Neuronal stem cell (in vitro differentiated cells): ENCODE results near the gene ENTR1.
A peak's percentile ranks its signal among the peaks of the same experiment; 100 is the strongest.

Experiments used
- DNase-seq: peaks from one replicate; pipeline ENCODE4 v3.0.0-alpha.2; 2013; ENCODE audit warnings: low spot score
- H2AFZ ChIP-seq: one replicate; pipeline ENCODE4 v1.6.1; 2013; ENCODE audit warnings: mild to moderate bottlenecking, low read length, inconsistent platforms
- H2AK5ac ChIP-seq: 2 replicates; pipeline ENCODE4 v1.6.1; 2013; ENCODE audit warnings: low read depth, mild to moderate bottlenecking, inconsistent platforms, low read length, moderate library complexity, mixed read lengths
- H2BK120ac ChIP-seq: 2 replicates; pipeline ENCODE4 v1.6.1; 2013; ENCODE audit warnings: low read depth, mild to moderate bottlenecking, inconsistent platforms, low read length, moderate library complexity, mixed read lengths
- H2BK12ac ChIP-seq: one replicate; pipeline ENCODE4 v1.6.1; 2013; ENCODE audit warnings: low read length, inconsistent platforms
- H2BK15ac ChIP-seq: 2 replicates; pipeline ENCODE4 v1.6.1; 2013; ENCODE audit warnings: mild to moderate bottlenecking, low read length, inconsistent platforms, mixed read lengths
- H2BK5ac ChIP-seq: one replicate; pipeline ENCODE4 v1.6.1; 2013; ENCODE audit warnings: inconsistent platforms, mild to moderate bottlenecking, low read length, moderate library complexity
- H3K14ac ChIP-seq: one replicate; pipeline ENCODE4 v1.6.1; 2013; ENCODE audit warnings: low read length, inconsistent platforms
- H3K18ac ChIP-seq: 2 replicates; pipeline ENCODE4 v1.6.1; 2013; ENCODE audit warnings: low read length, inconsistent platforms
- H3K23ac ChIP-seq: 2 replicates; pipeline ENCODE4 v1.6.1; 2013; ENCODE audit warnings: low read depth, mild to moderate bottlenecking, mixed read lengths, low read length, inconsistent platforms; ENCODE audit not compliant: poor library complexity
- H3K27ac ChIP-seq: replicated peaks from 3 replicates; pipeline ENCODE4 v1.5.1; 2013; ENCODE audit warnings: low read length, inconsistent platforms
- H3K27me3 ChIP-seq, 3 experiments: 2 replicates each; pipeline ENCODE4 v1.6.1; 2013; ENCODE audit warnings: low read length in 3 of 3, mild to moderate bottlenecking in 2 of 3, inconsistent platforms in 1 of 3, low read depth in 1 of 3, mixed read lengths in 1 of 3, moderate library complexity in 1 of 3; ENCODE audit not compliant: control insufficient read depth in 3 of 3, insufficient read depth in 3 of 3
- H3K36me3 ChIP-seq, 2 donors: replicated peaks in 1 of 2; 2 replicates each; pipeline ENCODE4 v1.6.1; 2013; ENCODE audit warnings: low read length in 2 of 2; ENCODE audit not compliant: control insufficient read depth in 2 of 2, insufficient read depth in 2 of 2
- H3K4ac ChIP-seq: 2 replicates; pipeline ENCODE4 v1.6.1; 2013; ENCODE audit warnings: inconsistent platforms, mild to moderate bottlenecking, low read length, moderate library complexity
- H3K4me1 ChIP-seq, 2 donors: 1 replicate in 1 of 2; 2 replicates in 1 of 2; pipeline ENCODE4 v1.6.1; 2013; ENCODE audit warnings: low read length in 2 of 2, low read depth in 1 of 2; ENCODE audit not compliant: control insufficient read depth in 2 of 2, insufficient read depth in 1 of 2
- H3K4me2 ChIP-seq: one replicate; pipeline ENCODE4 v1.6.1; 2013; ENCODE audit warnings: mild to moderate bottlenecking, low read length, inconsistent platforms; ENCODE audit not compliant: insufficient read depth, poor library complexity, severe bottlenecking
- H3K4me3 ChIP-seq, 2 donors: 2 replicates each; pipeline ENCODE4 v1.5.1; 2013; ENCODE audit warnings: low read length in 2 of 2, mild to moderate bottlenecking in 2 of 2, inconsistent platforms in 1 of 2, moderate library complexity in 1 of 2
- H3K79me1 ChIP-seq: one replicate; pipeline ENCODE4 v1.6.1; 2013; ENCODE audit warnings: low read depth, mild to moderate bottlenecking, inconsistent platforms, low read length, moderate library complexity
- H3K9ac ChIP-seq: one replicate; pipeline ENCODE4 v1.6.1; 2013; ENCODE audit warnings: mild to moderate bottlenecking, low read depth, low read length, inconsistent platforms; ENCODE audit not compliant: poor library complexity
- H3K9me3 ChIP-seq, 2 donors: replicated peaks in 1 of 2; 2 replicates each; pipeline versions ENCODE3 to v1.6.1; 2013; ENCODE audit warnings: low read length in 2 of 2, mild to moderate bottlenecking in 2 of 2, inconsistent platforms in 1 of 2, low read depth in 1 of 2, mixed read lengths in 1 of 2, moderate library complexity in 1 of 2; ENCODE audit not compliant: control insufficient read depth in 2 of 2, insufficient read depth in 1 of 2
- H4K8ac ChIP-seq: one replicate; pipeline ENCODE4 v1.6.1; 2013; ENCODE audit warnings: low read depth, mild to moderate bottlenecking, inconsistent platforms, low read length, moderate library complexity
- H4K91ac ChIP-seq: one replicate; pipeline ENCODE4 v1.6.1; 2013; ENCODE audit warnings: low read length, low read depth, mild to moderate bottlenecking, inconsistent platforms; ENCODE audit not compliant: poor library complexity
- WGBS, 2 donors: extraction: QIAGEN DNeasy Blood & Tissue Kit; methylation state at CpG; one replicate each; pipeline ENCODE4 v1.1.7; 2013; ENCODE audit warnings: missing lambda C conversion rate in 2 of 2, mixed read lengths in 1 of 2; ENCODE audit not compliant: insufficient read length in 2 of 2, insufficient replicate concordance in 1 of 2; ENCODE audit errors: extremely low coverage in 2 of 2; 5-methylcytosine and 5-hydroxymethylcytosine counted together

ENTR1 gene

GRCh38 chr9:136395345-136396218, 14.8 kb downstream of the ENTR1 start:
- Histone ChIP-seq H3K27ac (no peak overlapping the region), H3K4me3 (no peak overlapping the region), H3K9ac (no peak overlapping the region), H2AK5ac (no peak overlapping the region), H3K4ac (no peak overlapping the region), H2BK12ac (no peak overlapping the region), H3K4me1 (peaks cover 7 to 15% of the 10 kb centered on the region in 2 donors), H3K23ac (no peak overlapping the region), H3K79me1 (peaks cover 26% of the 10 kb centered on the region), H3K27me3 (no peaks in the 10 kb centered on the region), H4K8ac (no peak overlapping the region), H3K18ac (no peak overlapping the region), H3K14ac (no peak overlapping the region), H4K91ac (no peak overlapping the region), H2BK15ac (no peak overlapping the region), H2AFZ (no peak overlapping the region), H3K36me3 (peaks cover 54 to 79% of the 10 kb centered on the region in 2 donors), H2BK5ac (no peak overlapping the region), H3K4me2 (no peak overlapping the region), H3K9me3 (no peaks in the 10 kb centered on the region), H2BK120ac (no peak overlapping the region)
- WGBS, 2 donors: no CpG with 5 or more reads among the region's 26 CpGs
- no peak for DNase-seq

GRCh38 chr9:136395020-136395340, 15.4 kb downstream of the ENTR1 start:
- no peaks in the 10 kb centered on the region for H3K27me3 ChIP-seq
- H3K27ac ChIP-seq: no peak overlapping the region
- no peak for DNase-seq
- no peak overlapping the region for H4K8ac ChIP-seq
- peak overlapping the region; percentile 37 for H3K9ac ChIP-seq
- no peak overlapping the region for H2BK12ac ChIP-seq
- H3K79me1 ChIP-seq: peaks cover 24% of the 10 kb centered on the region
- no peak overlapping the region for H2BK120ac ChIP-seq
- no peaks in the 10 kb centered on the region for H3K9me3 ChIP-seq
- H3K4me3 ChIP-seq: no peak overlapping the region
- peak overlapping the region; percentile 8 for H3K23ac ChIP-seq
- H3K4ac ChIP-seq: no peak overlapping the region
- peak overlapping the region; percentile 44 for H2BK5ac ChIP-seq
- peaks cover 55 to 83% of the 10 kb centered on the region in 2 donors for H3K36me3 ChIP-seq
- no peak overlapping the region for H3K18ac ChIP-seq
- no peak overlapping the region for H3K4me2 ChIP-seq
- no peak overlapping the region for H2AFZ ChIP-seq
- H3K4me1 ChIP-seq: peaks cover 4 to 12% of the 10 kb centered on the region in 2 donors
- no peak overlapping the region for H3K14ac ChIP-seq
- H4K91ac ChIP-seq: no peak overlapping the region
- H2AK5ac ChIP-seq: no peak overlapping the region
- H2BK15ac ChIP-seq: no peak overlapping the region
- WGBS, 2 donors: no CpG with 5 or more reads among the region's 13 CpGs

- Histone ChIP-seq H2AFZ (no peak overlapping the region), H2BK15ac (no peak overlapping the region), H2BK12ac (no peak overlapping the region), H3K79me1 (peaks cover 19% of the 10 kb centered on the region), H3K27me3 (no peaks in the 10 kb centered on the region), H3K9ac (peak overlapping the region; percentile 37), H4K91ac (no peak overlapping the region), H2AK5ac (no peak overlapping the region), H4K8ac (no peak overlapping the region), H3K9me3 (no peaks in the 10 kb centered on the region), H3K4ac (no peak overlapping the region), H3K36me3 (peaks cover 59 to 88% of the 10 kb centered on the region in 2 donors), H3K27ac (no peak overlapping the region), H3K23ac (peak overlapping the region; percentile 8), H3K4me2 (no peak overlapping the region), H2BK5ac (peak overlapping the region; percentile 44), H3K4me1 (peaks cover 3 to 10% of the 10 kb centered on the region in 2 donors), H2BK120ac (no peak overlapping the region), H3K4me3 (no peak overlapping the region), H3K18ac (no peak overlapping the region), H3K14ac (no peak overlapping the region)
- DNase-seq: no peak
- WGBS, 2 donors: no CpG with 5 or more reads among the region's 21 CpGs
Measured at GRCh38 chr9:136394312-136395019, 15.9 kb downstream of the ENTR1 start.

GRCh38 chr9:136393531-136393930, 16.9 kb downstream of the ENTR1 start:
- Histone ChIP-seq H3K27ac (no peak overlapping the region), H3K9ac (no peak overlapping the region), H3K18ac (no peak overlapping the region), H2BK12ac (no peak overlapping the region), H3K4me1 (peaks cover 0 to under 1% of the 10 kb centered on the region in 2 donors), H2BK120ac (no peak overlapping the region), H3K4me2 (no peak overlapping the region), H2BK15ac (no peak overlapping the region), H3K14ac (no peak overlapping the region), H2AK5ac (no peak overlapping the region), H3K4ac (no peak overlapping the region), H3K27me3 (no peaks in the 10 kb centered on the region), H3K79me1 (peaks cover 12% of the 10 kb centered on the region), H2AFZ (no peak overlapping the region), H3K23ac (no peak overlapping the region), H3K36me3 (peaks cover 66 to 94% of the 10 kb centered on the region in 2 donors), H4K8ac (no peak overlapping the region), H2BK5ac (no peak overlapping the region), H4K91ac (no peak overlapping the region), H3K9me3 (no peaks in the 10 kb centered on the region), H3K4me3 (no peak overlapping the region)
- WGBS, 2 donors: no CpG with 5 or more reads among the region's 17 CpGs
- no peak for DNase-seq
